ENCODE data around the gene DYTN. TPM values are rescaled to one million over a fixed set of nuclear protein-coding genes. Genes with fewer than 3 reads are reported as not detected.
"Not testable (repeated sequence)": the region's sequence is repeated elsewhere in the genome, so short reads cannot be mapped to it uniquely, and the experiment has no call there.

Gene DYTN
- not detected for total RNA-seq
- long read RNA-seq, donor 1 = 0 reads
- long read RNA-seq, donor 2 = 0 reads

- intact Hi-C loops (cut with DNase I) = no loop called here
- DNase-seq (ENCODE audit: low spot score) = no peak
Measured at GRCh38 chr2:206718296-206718695, at the start of gene DYTN. Gene DYTN, minus strand, starts transcription at chr2:206718396. Its CDS starts 117 bp downstream, at chr2:206718279.

- intact Hi-C loops (cut with DNase I) = no loop called here
Measured at GRCh38 chr2:206766057-206766930, 48.1 kb upstream of the DYTN start.

GRCh38 chr2:206765242-206766056, 47.3 kb upstream of the DYTN start, which contains the start of the genes FASTKD2 and MDH1B:
Gene FASTKD2, plus strand, starts transcription at chr2:206765606. Its CDS starts 1,088 bp downstream, at chr2:206766694.
Gene MDH1B, minus strand, starts transcription at chr2:206765328. Its CDS starts 57 bp downstream, at chr2:206765271.
- DNase-seq (ENCODE audit: low spot score) = peak; percentile 97
- intact Hi-C loops (cut with DNase I) = no loop called here

More at GRCh38 chr2:206766057-206766930, 48.1 kb upstream of the DYTN start:
- no peak for DNase-seq (ENCODE audit: low spot score)

GRCh38 chr2:206764673-206765241, 46.6 kb upstream of the DYTN start:
- no peak for DNase-seq (ENCODE audit: low spot score)
- intact Hi-C loops (cut with DNase I) = no loop called here

GRCh38 chr2:206756816-206757215, 38.6 kb upstream of the DYTN start:
- intact Hi-C loops (cut with DNase I) = no loop called here
- DNase-seq (ENCODE audit: low spot score) = no peak

GRCh38 chr2:206740800-206741199, 22.6 kb upstream of the DYTN start:
- intact Hi-C loops (cut with DNase I) = no loop called here
- no peak for DNase-seq (ENCODE audit: low spot score)

- intact Hi-C loops (cut with DNase I) = no loop called here
- no peak for DNase-seq (ENCODE audit: low spot score)
Measured at GRCh38 chr2:206739271-206739670, 21.1 kb upstream of the DYTN start.

GRCh38 chr2:206736935-206737334, 18.7 kb upstream of the DYTN start:
- intact Hi-C loops (cut with DNase I) = no loop called here
- DNase-seq (ENCODE audit: low spot score) = no peak

- DNase-seq (ENCODE audit: low spot score) = no peak
- intact Hi-C loops (cut with DNase I) = no loop called here
Measured at GRCh38 chr2:206733341-206733740, 15.1 kb upstream of the DYTN start.

- intact Hi-C loops (cut with DNase I) = no loop called here
- no peak for DNase-seq (ENCODE audit: low spot score)
Measured at GRCh38 chr2:206728277-206729199, 10.3 kb upstream of the DYTN start.

- DNase-seq (ENCODE audit: low spot score) = no peak
- intact Hi-C loops (cut with DNase I) = no loop called here
Measured at GRCh38 chr2:206727287-206727686, 9.1 kb upstream of the DYTN start.

GRCh38 chr2:206723288-206723687, 5.1 kb upstream of the DYTN start:
- intact Hi-C loops (cut with DNase I) = no loop called here
- DNase-seq (ENCODE audit: low spot score) = no peak

GRCh38 chr2:206721256-206721920, 3.2 kb upstream of the DYTN start:
- intact Hi-C loops (cut with DNase I) = no loop called here
- no peak for DNase-seq (ENCODE audit: low spot score)

GRCh38 chr2:206716623-206717022, 1.6 kb downstream of the DYTN start:
- no peak for DNase-seq (ENCODE audit: low spot score)
- intact Hi-C loops (cut with DNase I) = no loop called here

GRCh38 chr2:206715183-206715582, 3.0 kb downstream of the DYTN start:
- intact Hi-C loops (cut with DNase I); DNase-seq (ENCODE audit: low spot score): not testable (repeated sequence)

GRCh38 chr2:206713746-206714145, 4.5 kb downstream of the DYTN start:
- intact Hi-C loops (cut with DNase I) = loop anchor here in 1 of 2 donors (5.0 kb wide), 1 partner anchor 1684 kb away; no protein-coding TSS in a partner anchor
- no peak for DNase-seq (ENCODE audit: low spot score)

GRCh38 chr2:206708286-206708685, 9.9 kb downstream of the DYTN start:
- intact Hi-C loops (cut with DNase I) = no loop called here
- DNase-seq (ENCODE audit: low spot score) = no peak

- intact Hi-C loops (cut with DNase I) = no loop called here
- no peak for DNase-seq (ENCODE audit: low spot score)
Measured at GRCh38 chr2:206707164-206707701, 11.0 kb downstream of the DYTN start.
